ENCODE results near the gene ADGRL3.

Gene ADGRL3

DNA sequence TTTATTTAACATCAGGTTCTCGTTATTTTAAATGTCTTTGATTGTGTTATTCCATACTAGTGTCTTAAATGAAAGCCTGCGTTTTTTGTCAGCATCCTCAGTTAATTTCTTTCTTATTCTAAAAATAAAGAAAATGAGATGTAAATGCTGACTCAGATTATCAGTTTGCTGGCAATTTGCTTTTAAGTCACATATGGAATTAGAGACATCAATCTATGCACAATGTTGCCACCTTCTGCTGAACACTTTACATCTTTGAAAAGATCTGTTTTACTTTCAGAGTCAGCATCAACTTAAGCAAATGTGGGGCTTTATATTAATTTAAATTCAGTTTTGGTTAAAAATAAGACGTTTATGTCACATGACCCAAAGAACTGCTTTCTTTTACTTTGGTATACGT lies 99.2 kb downstream of the ADGRL3 start:
- no peak for TF ChIP-seq Cebpa-rat (IDR thresholded peaks at IDR 0.05)
- Histone ChIP-seq H3K4me1 (no peaks in the 10 kb centered on the region), H3K9ac (no peak overlapping the region), H3K4me2 (no peak overlapping the region), H4K20me1 (no peaks in the 10 kb centered on the region), H3K9me3 (no peaks in the 10 kb centered on the region), H3K4me3 (no peak overlapping the region), H3K27me3 (no peaks in the 10 kb centered on the region), H3K27ac (no peak overlapping the region), H3K36me3 (no peaks in the 10 kb centered on the region)

DNA sequence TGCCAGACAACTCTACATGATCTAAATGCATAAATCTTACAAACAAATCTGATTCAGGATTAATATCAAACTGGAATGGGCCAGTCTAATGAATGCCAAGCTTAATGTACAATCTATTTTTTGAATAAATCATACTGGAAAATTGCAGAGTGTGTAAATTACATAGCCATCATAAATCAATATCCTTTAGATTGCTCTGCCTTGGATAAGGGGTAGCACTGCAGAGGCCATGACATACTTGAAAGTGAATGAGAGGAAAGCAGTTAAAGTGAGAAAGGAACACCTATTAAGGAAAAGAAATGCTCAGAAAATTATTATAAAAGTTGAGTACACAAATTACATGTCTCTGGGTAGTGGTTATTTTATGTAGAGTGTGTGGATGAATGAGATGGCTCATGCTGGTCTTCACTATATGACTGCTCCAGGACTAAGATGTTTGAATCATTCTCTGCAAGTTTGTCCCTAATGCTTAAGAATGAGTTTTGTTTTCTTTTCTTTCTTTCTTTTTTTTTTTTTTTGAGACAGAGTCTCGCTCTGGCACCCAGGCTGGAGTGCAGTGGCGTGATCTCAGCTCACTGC lies 100.2 kb downstream of the ADGRL3 start:
- H4K20me1 ChIP-seq = no peaks in the 10 kb centered on the region
- no peaks in the 10 kb centered on the region for H3K27me3 ChIP-seq
- H3K9ac ChIP-seq = no peak overlapping the region
- no peak for TF ChIP-seq Cebpa-rat (IDR thresholded peaks at IDR 0.05)
- H3K4me1 ChIP-seq = no peaks in the 10 kb centered on the region
- H3K4me3 ChIP-seq = no peak overlapping the region
- H3K9me3 ChIP-seq = no peaks in the 10 kb centered on the region
- no peaks in the 10 kb centered on the region for H3K36me3 ChIP-seq
- no peak overlapping the region for H3K27ac ChIP-seq
- H3K4me2 ChIP-seq = no peak overlapping the region

DNA sequence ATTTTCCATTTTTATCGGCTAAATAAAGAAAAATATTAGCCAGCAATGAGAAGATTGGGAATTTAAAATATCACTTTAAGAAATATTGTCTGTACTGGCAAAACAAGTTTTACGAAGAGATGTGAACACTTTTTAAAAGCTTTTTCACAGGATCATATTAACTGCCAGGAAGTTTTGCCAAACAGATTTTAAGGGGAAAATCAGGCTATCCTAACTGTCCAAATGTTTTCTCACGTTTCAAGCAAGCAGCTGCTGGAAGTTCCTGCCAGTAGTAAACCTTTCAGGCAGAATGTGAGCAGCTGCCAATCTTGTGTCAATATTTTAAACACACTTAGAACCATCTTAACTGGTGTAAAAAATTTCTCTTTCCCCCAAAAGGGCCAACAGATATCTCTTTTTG lies 101.1 kb downstream of the ADGRL3 start:
- Histone ChIP-seq H3K4me3 (no peak overlapping the region), H3K9me3 (no peaks in the 10 kb centered on the region), H3K4me1 (no peaks in the 10 kb centered on the region), H3K36me3 (no peaks in the 10 kb centered on the region), H3K27ac (no peak overlapping the region), H3K27me3 (no peaks in the 10 kb centered on the region), H3K9ac (no peak overlapping the region), H3K4me2 (no peak overlapping the region), H4K20me1 (no peaks in the 10 kb centered on the region)
- TF ChIP-seq Cebpa-rat (IDR thresholded peaks at IDR 0.05) = no peak

DNA sequence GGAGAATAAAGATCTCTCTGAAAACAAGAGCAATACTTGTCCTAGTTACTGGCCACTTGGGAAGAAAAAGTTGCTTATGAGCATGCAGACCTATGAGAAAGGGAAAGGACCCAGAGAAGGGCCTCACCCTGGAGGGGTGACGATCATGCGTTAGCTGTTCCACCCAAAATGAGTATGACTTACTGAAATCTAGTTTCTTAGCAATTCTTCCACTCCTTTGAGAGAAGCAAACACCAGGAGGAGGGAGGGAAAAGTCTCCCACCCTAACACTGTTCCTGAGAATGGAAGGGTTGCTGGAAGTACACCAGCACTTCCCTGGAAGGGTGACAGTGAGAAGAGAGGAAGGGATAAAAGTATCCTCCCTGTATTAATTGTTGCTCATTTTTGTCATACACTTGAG lies 107.9 kb downstream of the ADGRL3 start:
- no peaks in the 10 kb centered on the region for H3K9me3 ChIP-seq
- no peaks in the 10 kb centered on the region for H3K4me1 ChIP-seq
- no peak overlapping the region for H3K4me3 ChIP-seq
- H3K9ac ChIP-seq = no peak overlapping the region
- H3K27ac ChIP-seq = no peak overlapping the region
- no peaks in the 10 kb centered on the region for H4K20me1 ChIP-seq
- no peaks in the 10 kb centered on the region for H3K36me3 ChIP-seq
- TF ChIP-seq Cebpa-rat (IDR thresholded peaks at IDR 0.05) = no peak
- no peaks in the 10 kb centered on the region for H3K27me3 ChIP-seq
- no peak overlapping the region for H3K4me2 ChIP-seq

DNA sequence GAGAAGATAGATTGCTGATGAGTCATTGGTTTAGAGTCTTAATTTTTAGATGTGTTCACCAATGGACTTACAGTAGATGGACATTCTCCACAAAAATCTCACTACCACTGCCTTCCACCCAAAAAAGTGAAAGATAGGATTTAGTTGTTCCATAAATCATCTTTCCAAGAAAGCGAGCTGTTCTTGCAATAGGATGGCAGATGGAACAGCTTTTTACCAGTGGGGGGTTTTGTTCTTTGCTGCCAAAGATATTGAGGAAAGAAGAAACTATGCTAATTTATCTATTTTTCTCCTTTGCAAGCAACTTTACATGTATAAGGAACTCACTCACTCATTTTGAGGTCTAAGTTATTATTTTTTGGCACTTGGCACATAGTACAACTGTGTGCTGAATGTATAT lies 109.5 kb downstream of the ADGRL3 start:
- Histone ChIP-seq H3K9ac (no peak overlapping the region), H3K9me3 (no peaks in the 10 kb centered on the region), H3K27me3 (no peaks in the 10 kb centered on the region), H3K36me3 (no peaks in the 10 kb centered on the region), H3K4me1 (no peaks in the 10 kb centered on the region), H3K4me3 (no peak overlapping the region), H3K4me2 (no peak overlapping the region), H4K20me1 (no peaks in the 10 kb centered on the region), H3K27ac (no peak overlapping the region)
- no peak for TF ChIP-seq Cebpa-rat (IDR thresholded peaks at IDR 0.05)

DNA sequence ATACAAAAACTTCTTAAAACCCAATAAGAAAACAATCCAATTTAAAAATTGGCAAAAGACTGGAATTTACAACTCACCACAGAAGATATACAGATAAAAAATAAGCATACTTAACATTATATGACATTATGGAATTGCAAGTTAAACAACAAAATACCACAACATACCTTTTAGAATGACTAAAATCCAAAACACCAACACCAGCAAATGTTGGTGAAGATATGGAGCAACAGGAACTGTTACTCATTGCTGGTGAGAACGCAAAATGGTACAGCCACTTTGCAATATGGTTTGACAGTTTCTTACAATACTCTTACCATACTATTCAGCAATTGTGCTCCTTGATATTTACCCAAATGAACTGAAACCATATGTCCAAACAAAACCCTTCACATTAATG lies 112.4 kb downstream of the ADGRL3 start:
- Histone ChIP-seq H4K20me1 (no peaks in the 10 kb centered on the region), H3K4me2 (no peak overlapping the region), H3K36me3 (no peaks in the 10 kb centered on the region), H3K27me3 (no peaks in the 10 kb centered on the region), H3K9ac (no peak overlapping the region), H3K4me1 (no peaks in the 10 kb centered on the region), H3K4me3 (no peak overlapping the region), H3K9me3 (no peaks in the 10 kb centered on the region), H3K27ac (no peak overlapping the region)
- no peak for TF ChIP-seq Cebpa-rat (IDR thresholded peaks at IDR 0.05)

DNA sequence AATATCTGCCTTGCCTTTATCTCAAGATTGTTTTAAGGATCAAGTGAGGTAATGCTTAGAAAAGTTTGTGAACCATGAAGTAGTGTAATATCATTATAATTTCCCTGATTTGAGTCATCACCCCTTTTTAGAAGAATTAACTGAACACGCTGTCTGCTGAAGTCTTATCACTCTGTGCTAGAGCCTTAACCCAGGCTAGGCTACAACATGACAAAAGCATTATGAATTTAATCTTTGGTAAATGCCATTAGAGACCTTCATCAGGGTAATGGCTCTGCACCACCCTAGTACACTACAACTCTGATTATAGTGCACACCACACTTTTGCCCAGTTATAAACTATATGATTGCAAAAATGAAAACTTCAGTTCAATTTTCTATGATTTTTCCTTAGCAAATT lies 118.3 kb downstream of the ADGRL3 start:
- H4K20me1 ChIP-seq = no peaks in the 10 kb centered on the region
- no peaks in the 10 kb centered on the region for H3K4me1 ChIP-seq
- no peaks in the 10 kb centered on the region for H3K9me3 ChIP-seq
- H3K4me2 ChIP-seq = no peak overlapping the region
- TF ChIP-seq Cebpa-rat (IDR thresholded peaks at IDR 0.05) = no peak
- H3K4me3 ChIP-seq = no peak overlapping the region
- H3K27me3 ChIP-seq = no peaks in the 10 kb centered on the region
- H3K27ac ChIP-seq = no peak overlapping the region
- H3K9ac ChIP-seq = no peak overlapping the region
- no peaks in the 10 kb centered on the region for H3K36me3 ChIP-seq

DNA sequence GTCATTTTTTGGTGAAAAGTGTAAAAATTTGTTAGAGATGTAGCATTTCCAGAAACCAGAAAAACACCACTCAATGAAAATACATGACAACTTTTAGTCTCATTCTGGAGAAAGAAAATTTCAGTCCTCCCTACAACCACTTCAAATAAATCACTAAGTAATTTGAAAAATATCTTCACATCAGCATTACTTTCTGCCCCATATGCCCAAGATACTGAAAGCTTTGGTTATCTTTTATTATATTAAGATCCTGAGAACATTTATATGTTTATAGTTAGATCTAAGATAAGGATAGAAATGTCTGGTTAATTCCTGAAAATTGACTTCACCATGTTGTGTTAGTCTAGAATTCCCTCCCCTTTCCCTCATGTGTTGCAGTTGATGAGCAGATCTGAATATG lies 119.0 kb downstream of the ADGRL3 start:
- Histone ChIP-seq H3K9ac (no peak overlapping the region), H3K4me2 (no peak overlapping the region), H3K4me3 (no peak overlapping the region), H3K4me1 (no peaks in the 10 kb centered on the region), H3K27ac (no peak overlapping the region), H3K27me3 (no peaks in the 10 kb centered on the region), H4K20me1 (no peaks in the 10 kb centered on the region), H3K36me3 (no peaks in the 10 kb centered on the region), H3K9me3 (no peaks in the 10 kb centered on the region)
- TF ChIP-seq Cebpa-rat (IDR thresholded peaks at IDR 0.05) = no peak

DNA sequence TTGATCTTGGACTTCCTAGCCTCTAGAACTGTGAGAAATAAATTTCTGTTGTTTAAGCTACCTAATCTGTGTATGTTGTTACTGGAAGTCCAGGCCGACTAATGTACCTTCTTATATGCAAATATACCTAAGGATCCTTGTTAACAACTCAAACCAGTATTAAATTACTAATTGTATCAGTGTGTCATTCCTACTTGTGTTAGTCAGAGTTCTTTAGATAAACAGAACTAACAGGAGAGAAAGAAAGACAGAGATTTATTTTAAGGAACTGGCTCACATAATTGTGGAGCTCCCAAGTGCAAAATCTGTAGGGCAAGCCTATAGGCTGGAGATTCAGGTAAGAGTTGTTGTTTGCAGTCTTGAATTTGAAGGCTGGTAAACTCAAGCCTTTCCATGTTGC lies 120.0 kb downstream of the ADGRL3 start:
- Histone ChIP-seq H3K4me2 (no peak overlapping the region), H3K27ac (no peak overlapping the region), H3K36me3 (no peaks in the 10 kb centered on the region), H4K20me1 (no peaks in the 10 kb centered on the region), H3K9me3 (no peaks in the 10 kb centered on the region), H3K4me3 (no peak overlapping the region), H3K4me1 (no peaks in the 10 kb centered on the region), H3K9ac (no peak overlapping the region), H3K27me3 (no peaks in the 10 kb centered on the region)
- TF ChIP-seq Cebpa-rat (IDR thresholded peaks at IDR 0.05) = no peak

DNA sequence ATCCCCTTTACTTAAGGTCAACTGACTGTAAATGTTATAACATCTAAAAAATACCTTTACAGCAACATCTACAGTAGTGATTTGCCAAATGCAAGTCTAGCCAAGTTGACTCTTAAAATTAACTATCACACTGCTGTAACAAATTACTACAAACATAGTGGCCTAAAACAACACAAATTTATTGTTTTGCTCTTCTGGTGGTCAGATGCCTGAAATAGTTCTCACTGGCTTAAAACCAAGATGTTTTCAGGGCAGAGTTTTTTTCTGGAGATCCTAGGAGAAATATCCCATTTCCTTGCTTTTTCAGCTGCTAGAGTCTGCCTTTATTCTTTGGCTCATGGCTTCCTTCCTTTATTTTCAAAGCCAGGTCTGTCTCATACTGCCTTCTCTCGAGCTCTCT lies 120.5 kb downstream of the ADGRL3 start:
- Histone ChIP-seq H4K20me1 (no peaks in the 10 kb centered on the region), H3K9ac (no peak overlapping the region), H3K27ac (no peak overlapping the region), H3K27me3 (no peaks in the 10 kb centered on the region), H3K4me2 (no peak overlapping the region), H3K36me3 (no peaks in the 10 kb centered on the region), H3K4me3 (no peak overlapping the region), H3K4me1 (no peaks in the 10 kb centered on the region), H3K9me3 (no peaks in the 10 kb centered on the region)
- no peak for TF ChIP-seq Cebpa-rat (IDR thresholded peaks at IDR 0.05)

DNA sequence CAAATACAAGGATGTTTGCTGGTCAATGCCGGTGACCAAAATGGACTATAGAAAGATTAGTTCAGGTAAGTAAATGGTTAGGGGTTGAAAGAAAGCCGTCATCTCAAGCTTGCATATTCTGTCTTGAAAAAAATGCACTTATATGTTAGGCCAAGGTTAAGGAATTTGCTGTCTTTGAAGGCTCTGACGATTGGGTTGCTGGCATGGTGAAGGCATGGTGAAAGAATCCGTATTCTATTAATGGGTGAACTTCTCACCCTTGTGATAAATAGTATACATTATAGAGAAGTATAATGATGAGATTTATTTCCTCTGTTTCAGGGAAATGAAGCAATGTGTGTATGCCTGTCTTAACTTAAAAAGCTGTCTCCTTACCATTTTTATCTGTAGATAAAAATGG lies 132.6 kb downstream of the ADGRL3 start:
- Histone ChIP-seq H3K4me2 (no peak overlapping the region), H3K9me3 (no peaks in the 10 kb centered on the region), H3K27me3 (no peaks in the 10 kb centered on the region), H3K27ac (no peak overlapping the region), H3K9ac (no peak overlapping the region), H3K4me1 (no peaks in the 10 kb centered on the region), H3K36me3 (no peaks in the 10 kb centered on the region), H4K20me1 (no peaks in the 10 kb centered on the region), H3K4me3 (no peak overlapping the region)
- TF ChIP-seq Cebpa-rat (IDR thresholded peaks at IDR 0.05) = no peak

Measured in BLaER1 (cell line).